ENCODE results near the gene HABP4. TPM values are rescaled to one million over a fixed set of nuclear protein-coding genes. Genes with fewer than 3 reads are reported as not detected.
A peak's percentile ranks its signal among the peaks of the same experiment; 100 is the strongest.

The HABP4 gene
- total and polyA plus RNA-seq, 9 of the 15 experiments (the other 6 are each of a cell fraction or from before 2014, with no cell fraction given): 0.38 to 2.4 (median 1.9) TPM

DNA sequence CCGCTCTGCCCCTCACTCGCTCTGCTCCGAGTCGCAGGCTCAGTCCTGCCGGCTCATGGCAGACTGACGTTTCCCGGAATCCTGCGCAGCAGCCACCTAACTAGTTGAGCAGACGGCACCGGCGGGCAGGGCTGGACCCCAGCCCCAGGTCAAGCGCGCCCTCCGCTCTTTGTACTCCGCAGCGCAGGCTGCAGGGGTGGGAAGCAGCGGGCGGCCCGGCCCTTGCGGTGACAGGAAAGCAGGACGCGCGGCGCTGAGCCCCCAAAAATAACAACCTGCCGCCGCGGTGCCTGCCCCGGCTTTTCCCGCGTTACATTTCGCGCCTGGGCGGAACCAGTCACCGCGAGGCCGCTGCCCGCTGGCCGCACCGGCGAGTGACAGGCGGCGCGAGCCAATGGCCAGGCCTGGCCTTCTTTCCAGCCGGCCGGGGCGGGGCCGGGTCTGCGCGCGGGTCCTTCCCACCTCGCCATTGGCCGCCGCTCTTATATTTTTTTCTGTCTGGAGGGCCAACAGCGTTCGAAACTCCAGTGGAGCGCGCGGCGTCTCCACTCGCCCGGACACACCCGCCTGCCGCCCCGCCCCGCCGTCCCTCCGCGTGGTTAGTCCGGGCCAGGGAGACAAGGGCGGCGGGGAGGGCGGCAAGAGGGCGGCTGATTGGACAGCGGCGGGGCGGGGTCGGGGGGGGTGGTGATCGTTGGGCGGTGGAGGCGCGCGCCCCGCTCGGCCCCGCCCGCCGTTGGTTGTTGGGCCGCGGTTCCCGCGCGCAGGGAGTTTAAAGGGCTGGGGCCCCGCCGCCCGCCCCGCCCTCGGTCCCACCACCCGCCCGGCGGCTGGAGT is 31.7 kb upstream of the HABP4 start, which contains the start of gene ZNF367 (continued):
- 0 out of 6 replicates have a peak, but pooled peaks of 1 of the 3 experiments have one; percentile 1 for TF ChIP-seq CTCF (IDR thresholded peaks at IDR 0.05 in 2 of 3, conservative IDR thresholded peaks at IDR 0.05 in 1 of 3; ENCODE audit: insufficient read depth in 2 of 3, low read depth in 1 of 3, low read length in 3 of 3)
- TF ChIP-seq BCLAF1 (IDR thresholded peaks at IDR 0.05; ENCODE audit: borderline replicate concordance in 1 of 2, control insufficient read depth in 1 of 2, low read depth in 2 of 2, low read length in 1 of 2): 0 out of 4 replicates have a peak, but pooled peaks of 1 of the 2 experiments have one; percentile 10
- no peak for TF ChIP-seq ARID2 (IDR thresholded peaks at IDR 0.05)
- TF ChIP-seq ZBTB34 (CRISPR knock-in tag; IDR thresholded peaks at IDR 0.05): no peak
- TF ChIP-seq FOXP1 (CRISPR knock-in tag; IDR thresholded peaks at IDR 0.05): peak; percentile 69
- peak; percentile 86 for TF ChIP-seq L3MBTL2 (IDR thresholded peaks at IDR 0.05)
- TF ChIP-seq NRF1 (conservative IDR thresholded peaks at IDR 0.05 in 1 of 2, IDR thresholded peaks at IDR 0.05 in 1 of 2): peak; percentile 84 to 86
- TF ChIP-seq TAF9B (IDR thresholded peaks at IDR 0.05; ENCODE audit: partially characterized antibody): peak; percentile 48
- TF ChIP-seq MEF2A (IDR thresholded peaks at IDR 0.05; ENCODE audit: control insufficient read depth, low read depth, low read length): no peak
- no peak for TF ChIP-seq HNRNPUL1 (IDR thresholded peaks at IDR 0.05; ENCODE audit: low read length)
- TF ChIP-seq CHD4 (IDR thresholded peaks at IDR 0.05; ENCODE audit: insufficient read depth, insufficient replicate concordance, low read depth, low read length, poor library complexity, severe bottlenecking): no peak
- no peak for TF ChIP-seq ZNF785 (CRISPR knock-in tag; IDR thresholded peaks at IDR 0.05)
- peak; percentile 88 for TF ChIP-seq MYC (IDR thresholded peaks at IDR 0.05; ENCODE audit: low read depth, low read length)
- no peak for TF ChIP-seq MYC (CRISPR knock-in tag; IDR thresholded peaks at IDR 0.05; ENCODE audit: borderline replicate concordance, low read depth)
- peak; percentile 57; the same call in 1 of the 2 replicates for TF ChIP-seq PHF8 (IDR thresholded peaks at IDR 0.05; ENCODE audit: borderline replicate concordance, low read length)
- peak; percentile 69; the same call in 1 of the 2 replicates for TF ChIP-seq RBM14 (IDR thresholded peaks at IDR 0.05; ENCODE audit: borderline replicate concordance, insufficient read depth, low read depth, low read length)
- no peak for TF ChIP-seq SRSF9 (IDR thresholded peaks at IDR 0.05; ENCODE audit: borderline replicate concordance, low read depth, low read length)
- peak; percentile 100 for TF ChIP-seq RBM25 (IDR thresholded peaks at IDR 0.05; ENCODE audit: low read depth, low read length, severe bottlenecking)
